NCI-H748 (cell line): ENCODE measurements around the gene ZFP92.
"Not testable (repeated sequence)": the region's sequence is repeated elsewhere in the genome, so short reads cannot be mapped to it uniquely, and the experiment has no call there.

Experiments
- DNase-seq: peaks from one replicate; lab custom pipeline; 2025; ENCODE audit not compliant: unreplicated experiment; lab: John Stamatoyannopoulos, UW

The ZFP92 gene

DNA sequence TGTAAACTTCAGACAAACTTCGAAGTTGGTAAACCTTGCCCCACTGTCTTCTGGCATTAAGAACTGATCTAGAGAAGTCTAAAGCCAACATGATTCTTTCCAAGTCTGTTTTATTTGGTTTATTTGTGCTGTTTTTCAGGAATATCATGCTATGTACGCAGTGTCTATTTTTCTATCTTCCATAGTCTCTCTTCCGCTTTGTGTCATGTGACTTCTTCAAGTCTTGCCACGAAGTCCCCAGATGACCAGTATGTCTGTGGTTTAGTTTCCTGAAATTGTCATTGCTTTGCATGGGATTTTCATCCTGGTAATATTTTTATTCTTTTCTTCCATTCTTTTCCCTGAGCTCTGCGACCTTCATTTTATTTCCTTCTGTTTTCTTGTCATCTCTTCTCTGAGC lies 25.2 kb upstream of the ZFP92 start:
- no peak for DNase-seq

DNA sequence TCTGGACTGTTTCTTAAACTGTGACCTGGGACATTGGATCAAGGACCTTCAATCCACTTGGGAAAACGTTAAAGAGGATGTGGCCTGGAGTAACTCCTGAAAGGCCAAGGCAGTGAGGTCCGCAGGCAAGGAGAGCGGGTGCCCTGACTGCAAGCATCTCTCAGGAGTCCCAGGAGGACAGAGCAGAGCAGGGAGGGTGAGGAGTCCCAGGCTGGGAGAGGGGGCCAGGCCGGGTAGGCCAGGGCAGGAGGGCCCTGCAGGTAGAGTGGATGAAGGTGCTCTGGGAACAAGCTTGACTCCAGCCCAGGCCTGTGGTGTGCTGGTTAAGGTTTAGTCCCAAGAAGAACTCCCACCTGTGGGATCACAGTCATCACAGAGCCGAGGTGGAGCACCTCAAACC lies 23.9 kb upstream of the ZFP92 start:
- no peak for DNase-seq

DNA sequence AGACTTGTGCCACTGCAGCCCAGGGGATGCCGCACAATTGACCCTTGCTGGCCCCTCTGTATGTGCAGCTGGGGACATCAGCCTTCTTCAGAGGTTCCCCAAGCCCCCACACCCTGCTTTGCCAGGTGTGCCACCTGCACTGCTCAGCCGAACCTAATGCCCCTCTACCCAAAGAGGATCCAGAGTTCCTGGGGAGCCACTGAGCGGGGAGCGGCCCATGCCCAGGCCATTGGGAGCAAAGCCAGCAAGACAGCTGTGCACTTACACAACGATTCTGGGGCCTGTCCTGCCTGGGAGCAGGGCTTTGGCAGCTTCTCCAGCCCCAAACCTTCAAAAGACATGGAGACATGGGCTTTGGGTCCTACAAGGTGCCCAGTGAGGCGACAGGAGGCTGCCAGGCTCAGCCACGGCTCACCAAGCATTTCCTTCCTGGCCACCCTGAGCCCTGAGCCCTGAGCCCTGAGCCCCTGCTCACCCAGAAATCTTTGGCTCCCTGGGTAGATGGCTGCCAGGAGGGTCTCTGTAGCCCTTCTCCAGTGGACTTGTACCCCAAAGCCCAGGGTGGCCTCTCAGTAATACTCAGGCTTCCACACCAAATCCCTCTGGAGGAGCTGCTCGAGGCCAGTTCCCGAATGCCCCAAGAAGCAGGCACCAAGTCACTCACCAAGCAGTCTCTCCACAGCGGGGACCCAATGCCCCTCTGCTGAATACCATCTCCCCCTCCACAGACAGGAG lies 23.1 kb upstream of the ZFP92 start:
- no peak for DNase-seq

DNA sequence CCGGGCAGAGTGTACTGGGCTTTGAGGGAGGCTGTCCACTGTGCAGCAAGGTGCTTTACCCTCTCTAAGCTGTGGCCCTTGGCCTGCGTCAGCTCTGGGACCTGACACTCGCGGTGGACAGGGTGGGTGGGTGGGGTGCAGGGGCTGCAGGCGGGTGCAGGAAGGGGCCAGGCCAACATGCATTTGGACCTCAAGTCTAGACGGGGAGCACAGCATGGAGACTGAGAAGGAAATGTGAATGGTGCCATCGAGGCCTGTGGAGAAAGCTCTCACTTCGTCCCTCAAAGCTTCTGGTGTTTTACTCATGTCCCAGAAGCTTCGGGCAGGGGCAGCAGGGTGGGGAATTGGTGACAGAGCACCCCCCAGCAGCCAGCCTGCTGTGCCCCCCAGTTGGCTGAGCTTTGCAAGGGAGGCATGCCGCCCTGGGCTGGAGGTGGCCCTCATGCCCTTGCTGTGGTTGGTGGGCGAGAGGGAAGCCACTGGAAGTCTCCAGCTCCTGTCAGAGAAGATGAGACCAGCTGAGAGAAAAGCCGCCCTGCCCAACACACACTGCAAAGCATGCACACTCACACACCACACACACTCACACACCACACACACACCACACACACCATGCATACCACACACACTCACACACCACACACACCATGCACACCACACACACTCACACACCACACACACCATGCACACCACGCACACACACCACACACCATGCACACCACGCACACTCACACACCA lies 22.4 kb upstream of the ZFP92 start:
- no peak for DNase-seq

GRCh38 chrX:153389460-153389768 lies 21.9 kb upstream of the ZFP92 start:
- not testable (repeated sequence) for DNase-seq

- DNase-seq: no peak
Observed at GRCh38 chrX:153392642-153393321, 18.5 kb upstream of the ZFP92 start.

GRCh38 chrX:153394612-153395011 lies 16.7 kb upstream of the ZFP92 start:
- DNase-seq: no peak

GRCh38 chrX:153395613-153396319 lies 15.5 kb upstream of the ZFP92 start:
- no peak for DNase-seq

DNA sequence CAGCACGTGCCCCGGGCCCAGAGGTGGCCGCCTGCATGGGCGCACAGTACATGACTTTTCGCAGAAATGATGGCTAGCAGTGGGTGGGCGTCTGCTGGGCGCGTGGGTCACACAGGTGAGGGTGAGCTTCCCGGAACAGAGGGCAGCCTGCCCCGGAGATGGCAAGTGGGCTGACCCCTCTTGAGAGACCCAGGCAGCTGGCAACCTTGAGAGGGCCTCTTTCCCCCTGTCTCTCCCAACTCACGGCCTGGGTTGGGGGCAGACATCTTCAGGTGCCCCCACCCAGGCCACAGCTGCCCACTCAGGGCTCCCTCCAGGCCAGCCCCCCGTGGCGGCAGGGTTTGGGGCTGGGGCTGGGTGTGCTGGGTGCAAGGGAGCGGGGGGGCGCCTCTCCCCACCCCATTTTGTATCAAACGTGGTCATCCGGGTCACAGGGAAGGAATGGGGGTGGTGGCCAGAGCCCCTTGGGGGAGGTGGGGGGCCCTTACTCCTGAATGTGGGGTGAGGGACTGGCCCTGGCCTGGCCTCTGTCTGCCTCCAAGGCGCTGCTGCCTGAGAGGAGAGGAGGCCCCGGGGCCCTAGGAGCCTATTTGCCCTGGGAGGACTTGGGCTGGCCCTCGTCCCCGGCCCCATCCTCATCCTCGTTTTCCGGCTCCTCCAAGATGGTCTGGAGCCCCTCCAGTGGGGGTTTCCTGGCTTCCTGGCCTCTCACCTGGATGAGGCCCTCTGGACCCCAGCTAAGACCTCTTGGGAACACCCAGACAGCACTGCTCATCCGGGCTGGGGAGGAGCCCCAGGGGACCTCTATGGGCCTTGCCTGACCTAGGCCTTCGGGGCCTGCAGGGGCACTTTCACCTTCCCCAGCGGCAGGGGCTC lies 14.7 kb upstream of the ZFP92 start:
- DNase-seq: no peak

DNA sequence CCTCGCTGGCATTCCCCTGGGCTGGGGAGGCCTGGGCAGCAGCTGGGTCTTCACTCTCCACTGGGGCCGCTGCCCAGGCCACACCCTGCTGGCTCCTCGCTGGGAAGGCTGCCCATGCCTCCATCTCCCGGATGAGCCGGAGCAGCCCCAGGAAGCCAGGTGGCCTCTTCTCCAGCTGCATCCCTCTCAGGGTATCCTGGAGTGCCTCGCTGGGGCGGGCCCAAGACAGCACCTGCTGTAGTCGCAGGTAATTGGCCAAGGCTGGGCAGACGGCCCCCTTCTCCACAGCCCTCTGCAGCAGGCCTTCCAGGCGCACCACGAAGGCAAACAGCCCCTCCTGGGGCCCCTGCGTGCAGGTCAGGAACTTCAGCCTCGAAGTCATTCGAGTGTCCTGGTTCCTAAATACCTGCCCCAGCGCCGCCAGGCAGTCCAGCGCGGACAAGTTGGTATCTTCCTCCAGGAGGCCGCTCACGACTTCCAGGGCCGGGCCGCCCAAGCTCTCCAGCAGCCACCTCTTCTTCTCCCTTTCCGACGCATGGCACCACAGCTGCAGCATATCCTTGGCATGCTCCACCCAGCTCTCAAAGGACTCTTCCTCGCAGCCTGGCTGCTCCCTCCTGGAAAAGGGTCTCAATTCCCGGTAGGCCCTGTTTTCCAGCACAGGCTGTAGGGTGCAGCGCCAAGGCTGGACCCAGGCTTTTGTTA lies 13.9 kb upstream of the ZFP92 start:
- peak; percentile 15 for DNase-seq

DNA sequence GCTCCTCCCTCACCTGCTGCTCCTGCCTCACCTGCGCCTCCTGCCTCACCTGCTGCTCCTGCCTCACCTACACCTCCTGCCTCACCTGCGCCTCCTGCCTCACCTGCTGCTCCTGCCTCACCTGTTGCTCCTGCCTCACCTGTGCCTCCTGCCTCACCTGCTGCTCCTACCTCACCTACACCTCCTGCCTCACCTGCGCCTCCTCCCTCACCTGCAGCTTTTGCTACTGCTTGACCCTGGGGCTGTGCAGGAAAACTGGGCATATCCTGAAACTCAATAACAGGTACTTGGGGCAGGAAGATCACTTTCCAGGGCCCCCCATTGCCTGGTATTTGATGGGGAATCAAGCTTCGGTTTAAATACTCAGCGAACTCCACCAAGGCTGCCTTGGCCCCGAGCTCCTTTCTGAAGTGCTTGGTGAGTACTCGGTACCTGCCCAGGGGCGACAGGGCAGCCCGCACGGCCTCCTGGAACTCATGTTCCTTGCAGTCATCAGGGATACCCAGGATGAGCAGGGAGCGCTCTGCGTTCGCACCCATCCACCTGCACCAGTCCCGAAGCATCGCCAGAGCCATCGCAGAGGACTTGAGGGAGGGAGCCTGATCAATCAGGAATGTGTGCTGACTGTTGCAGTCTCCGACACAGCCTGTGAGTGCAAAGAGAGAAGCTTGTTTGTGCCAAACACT lies 12.9 kb upstream of the ZFP92 start:
- no peak for DNase-seq

GRCh38 chrX:153400146-153401132 lies 10.8 kb upstream of the ZFP92 start:
- DNase-seq: no peak

DNA sequence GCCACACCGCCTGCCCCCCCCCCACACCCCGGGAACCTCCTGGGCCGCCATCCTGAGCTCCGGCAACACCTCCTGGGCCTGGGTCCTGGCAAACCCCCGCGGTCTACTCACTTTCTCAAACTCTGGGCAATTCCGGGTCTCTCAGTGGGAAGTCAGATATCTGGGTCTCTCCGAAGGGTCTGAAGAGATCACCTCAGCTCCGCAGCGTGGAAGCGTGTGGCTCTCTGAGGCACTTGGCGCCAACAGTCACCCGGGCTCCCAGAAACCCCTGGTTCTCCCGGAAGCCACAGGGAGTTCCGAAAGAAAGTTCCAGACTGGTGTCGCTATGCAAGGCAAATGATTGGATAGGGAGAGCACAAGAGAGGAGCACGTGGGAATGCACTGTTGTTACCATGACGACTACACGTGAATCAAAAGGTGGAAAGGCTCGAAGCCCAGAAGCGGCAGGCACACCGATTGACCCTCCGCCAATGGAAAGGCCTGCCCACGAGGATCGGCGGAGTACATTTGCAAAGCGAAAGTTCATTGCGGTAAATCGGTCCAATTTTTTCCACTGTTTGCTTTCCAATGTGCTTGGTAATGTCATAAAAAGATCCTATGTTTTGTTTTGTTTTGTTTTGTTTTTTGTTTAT lies 10.0 kb upstream of the ZFP92 start, which contains the start of gene PNMA6E:
Gene PNMA6E, minus strand, starts transcription at position 218 of the 632 bp plus-strand sequence. CDS start 2,501 bp downstream, outside the sequence.
- no peak for DNase-seq

DNA sequence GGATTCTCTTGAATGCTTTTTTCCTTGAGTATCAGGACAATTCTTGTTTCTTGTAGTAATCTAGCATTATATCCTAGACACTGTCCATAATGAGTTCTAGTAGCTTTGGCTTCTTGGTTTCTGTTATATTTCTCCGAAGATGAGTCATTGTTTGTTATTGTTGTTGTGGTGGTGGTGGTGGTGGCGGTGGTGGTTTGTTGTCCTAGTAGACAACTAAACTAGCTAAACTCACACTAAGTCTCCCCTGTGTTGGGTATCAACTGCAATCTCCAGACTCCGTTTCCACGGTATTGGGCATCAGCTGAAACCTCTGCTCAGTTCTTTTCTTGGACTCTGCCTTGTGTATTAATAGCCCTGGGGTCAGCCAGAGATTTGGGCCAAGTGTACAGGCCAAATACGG lies 6.9 kb upstream of the ZFP92 start:
- not testable (repeated sequence) for DNase-seq

GRCh38 chrX:153405426-153405825 lies 5.8 kb upstream of the ZFP92 start:
- DNase-seq: no peak

- DNase-seq: no peak
Observed at GRCh38 chrX:153406011-153406410, 5.3 kb upstream of the ZFP92 start.

DNA sequence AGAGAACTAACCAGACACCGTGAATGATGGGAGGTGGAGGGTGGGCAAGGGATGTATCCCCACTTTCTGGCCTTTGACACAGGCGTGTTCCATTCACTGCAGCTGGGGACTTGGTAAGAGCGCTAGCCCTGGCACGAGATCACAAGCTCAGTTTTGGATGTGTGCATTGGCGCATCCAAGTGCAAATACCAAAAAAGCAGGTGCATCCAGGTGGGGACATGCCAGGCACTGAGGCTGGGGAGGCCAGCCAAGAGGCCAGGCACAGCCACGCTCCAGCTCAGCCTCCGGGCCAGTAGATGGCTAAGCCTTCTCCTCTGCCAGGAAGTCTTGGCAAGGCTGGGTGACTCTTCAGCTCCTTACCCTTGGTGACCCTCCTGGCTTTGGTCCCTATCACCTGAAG lies 4.4 kb upstream of the ZFP92 start:
- no peak for DNase-seq

DNA sequence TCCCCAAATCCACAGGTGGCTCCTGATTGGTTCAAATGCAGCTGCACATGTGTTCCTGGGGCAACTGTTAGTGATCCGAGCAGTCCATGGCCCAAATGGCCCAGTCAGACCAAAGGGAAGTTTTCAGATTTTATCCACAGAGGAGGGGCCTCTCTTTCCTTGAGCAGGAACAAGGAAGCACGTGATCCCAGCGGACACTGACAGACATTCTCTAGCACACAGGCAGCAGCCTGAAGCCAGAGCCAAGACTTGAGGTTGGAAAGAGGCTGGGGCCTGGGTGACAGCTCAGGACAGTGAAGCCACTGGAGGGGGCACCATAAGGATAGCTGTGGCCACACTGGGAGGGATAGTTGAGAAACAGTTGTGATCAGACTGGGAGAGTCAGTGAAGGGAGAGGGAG lies 3.5 kb upstream of the ZFP92 start:
- DNase-seq: no peak
